Measurements from ENCODE around the gene ACO2. TPM values are rescaled to one million over a fixed set of nuclear protein-coding genes. Genes with fewer than 3 reads are reported as not detected.

ACO2 gene
- total and polyA plus RNA-seq, 2 of the 13 experiments (the other 11 are each of a cell fraction or from before 2014, with no cell fraction given), result 19.2 to 45.6 TPM

DNA sequence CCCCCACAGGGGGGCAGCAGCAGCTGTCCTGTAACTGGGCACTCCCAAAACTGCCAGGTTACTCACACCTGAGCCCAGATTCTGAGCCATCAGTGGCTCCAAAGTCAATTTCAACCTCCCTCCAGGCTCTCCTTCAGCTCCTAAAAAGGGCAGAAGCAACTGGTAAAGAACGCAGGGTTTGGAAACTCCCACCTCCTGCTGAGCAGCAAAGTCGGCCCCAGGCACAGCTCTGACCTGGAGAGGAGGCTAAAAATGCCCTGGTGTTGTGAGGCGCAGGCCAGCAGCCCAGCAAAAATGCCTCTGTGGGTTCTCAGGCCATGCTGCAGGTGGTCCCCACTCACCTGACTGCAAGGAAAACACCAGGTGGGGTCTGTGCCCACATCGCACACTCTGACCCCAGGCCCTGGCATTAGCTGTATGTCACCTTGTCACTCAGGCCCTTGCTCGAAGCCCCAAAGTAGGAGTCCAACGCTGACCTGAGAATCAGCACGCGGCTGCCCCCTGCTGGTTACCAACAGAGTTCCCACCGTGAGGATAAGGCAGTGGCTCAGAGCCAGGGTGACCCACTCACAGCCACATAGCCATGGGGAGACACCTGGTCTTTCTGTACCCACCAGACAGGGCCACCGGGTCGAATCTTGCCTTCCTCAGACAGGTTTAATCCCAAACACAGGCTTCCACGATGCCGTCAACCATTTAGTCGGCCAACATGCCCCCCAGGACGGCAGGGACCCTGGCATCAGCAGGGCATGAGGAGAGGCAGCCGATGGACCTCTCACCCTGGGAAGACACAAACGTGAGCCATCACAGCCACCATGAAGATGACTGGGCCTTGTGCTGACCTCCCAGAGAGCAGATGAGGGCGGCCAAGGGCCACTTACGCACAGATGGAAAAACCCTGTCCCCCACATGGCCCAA is 64.2 kb downstream of the ACO2 start (continued):
- TF ChIP-seq ZNF430 (CRISPR knock-in tag; IDR thresholded peaks at IDR 0.05) (no peak), ASH2L (IDR thresholded peaks at IDR 0.05; ENCODE audit: insufficient read length, low read depth, low read length) (no peak), SRSF1 (optimal IDR thresholded peaks at IDR 0.05; ENCODE audit: low read depth, low read length) (no peak), SMYD3 (CRISPR knock-in tag; IDR thresholded peaks at IDR 0.05) (no peak), JUND (CRISPR knock-in tag; IDR thresholded peaks at IDR 0.05) (no peak), AGO2 (optimal IDR thresholded peaks at IDR 0.05; ENCODE audit: low read depth, low read length) (peak; percentile 81)
- TF ChIP-seq, protein P1, sequence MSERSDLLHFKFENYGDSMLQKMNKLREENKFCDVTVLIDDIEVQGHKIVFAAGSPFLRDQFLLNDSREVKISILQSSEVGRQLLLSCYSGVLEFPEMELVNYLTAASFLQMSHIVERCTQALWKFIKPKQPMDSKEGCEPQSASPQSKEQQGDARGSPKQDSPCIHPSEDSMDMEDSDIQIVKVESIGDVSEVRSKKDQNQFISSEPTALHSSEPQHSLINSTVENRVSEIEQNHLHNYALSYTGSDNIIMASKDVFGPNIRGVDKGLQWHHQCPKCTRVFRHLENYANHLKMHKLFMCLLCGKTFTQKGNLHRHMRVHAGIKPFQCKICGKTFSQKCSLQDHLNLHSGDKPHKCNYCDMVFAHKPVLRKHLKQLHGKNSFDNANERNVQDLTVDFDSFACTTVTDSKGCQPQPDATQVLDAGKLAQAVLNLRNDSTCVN (CRISPR knock-in tag; IDR thresholded peaks at IDR 0.05; ENCODE audit: borderline replicate concordance), result no peak
- TF ChIP-seq, protein P2, sequence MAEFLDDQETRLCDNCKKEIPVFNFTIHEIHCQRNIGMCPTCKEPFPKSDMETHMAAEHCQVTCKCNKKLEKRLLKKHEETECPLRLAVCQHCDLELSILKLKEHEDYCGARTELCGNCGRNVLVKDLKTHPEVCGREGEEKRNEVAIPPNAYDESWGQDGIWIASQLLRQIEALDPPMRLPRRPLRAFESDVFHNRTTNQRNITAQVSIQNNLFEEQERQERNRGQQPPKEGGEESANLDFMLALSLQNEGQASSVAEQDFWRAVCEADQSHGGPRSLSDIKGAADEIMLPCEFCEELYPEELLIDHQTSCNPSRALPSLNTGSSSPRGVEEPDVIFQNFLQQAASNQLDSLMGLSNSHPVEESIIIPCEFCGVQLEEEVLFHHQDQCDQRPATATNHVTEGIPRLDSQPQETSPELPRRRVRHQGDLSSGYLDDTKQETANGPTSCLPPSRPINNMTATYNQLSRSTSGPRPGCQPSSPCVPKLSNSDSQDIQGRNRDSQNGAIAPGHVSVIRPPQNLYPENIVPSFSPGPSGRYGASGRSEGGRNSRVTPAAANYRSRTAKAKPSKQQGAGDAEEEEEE (CRISPR knock-in tag; IDR thresholded peaks at IDR 0.05; ENCODE audit: borderline replicate concordance), result no peak
- TF ChIP-seq, protein P3, sequence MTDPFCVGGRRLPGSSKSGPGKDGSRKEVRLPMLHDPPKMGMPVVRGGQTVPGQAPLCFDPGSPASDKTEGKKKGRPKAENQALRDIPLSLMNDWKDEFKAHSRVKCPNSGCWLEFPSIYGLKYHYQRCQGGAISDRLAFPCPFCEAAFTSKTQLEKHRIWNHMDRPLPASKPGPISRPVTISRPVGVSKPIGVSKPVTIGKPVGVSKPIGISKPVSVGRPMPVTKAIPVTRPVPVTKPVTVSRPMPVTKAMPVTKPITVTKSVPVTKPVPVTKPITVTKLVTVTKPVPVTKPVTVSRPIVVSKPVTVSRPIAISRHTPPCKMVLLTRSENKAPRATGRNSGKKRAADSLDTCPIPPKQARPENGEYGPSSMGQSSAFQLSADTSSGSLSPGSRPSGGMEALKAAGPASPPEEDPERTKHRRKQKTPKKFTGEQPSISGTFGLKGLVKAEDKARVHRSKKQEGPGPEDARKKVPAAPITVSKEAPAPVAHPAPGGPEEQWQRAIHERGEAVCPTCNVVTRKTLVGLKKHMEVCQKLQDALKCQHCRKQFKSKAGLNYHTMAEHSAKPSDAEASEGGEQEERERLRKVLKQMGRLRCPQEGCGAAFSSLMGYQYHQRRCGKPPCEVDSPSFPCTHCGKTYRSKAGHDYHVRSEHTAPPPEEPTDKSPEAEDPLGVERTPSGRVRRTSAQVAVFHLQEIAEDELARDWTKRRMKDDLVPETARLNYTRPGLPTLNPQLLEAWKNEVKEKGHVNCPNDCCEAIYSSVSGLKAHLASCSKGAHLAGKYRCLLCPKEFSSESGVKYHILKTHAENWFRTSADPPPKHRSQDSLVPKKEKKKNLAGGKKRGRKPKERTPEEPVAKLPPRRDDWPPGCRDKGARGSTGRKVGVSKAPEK (CRISPR knock-in tag; IDR thresholded peaks at IDR 0.05; ENCODE audit: borderline replicate concordance), result no peak
- TF ChIP-seq, protein P4, sequence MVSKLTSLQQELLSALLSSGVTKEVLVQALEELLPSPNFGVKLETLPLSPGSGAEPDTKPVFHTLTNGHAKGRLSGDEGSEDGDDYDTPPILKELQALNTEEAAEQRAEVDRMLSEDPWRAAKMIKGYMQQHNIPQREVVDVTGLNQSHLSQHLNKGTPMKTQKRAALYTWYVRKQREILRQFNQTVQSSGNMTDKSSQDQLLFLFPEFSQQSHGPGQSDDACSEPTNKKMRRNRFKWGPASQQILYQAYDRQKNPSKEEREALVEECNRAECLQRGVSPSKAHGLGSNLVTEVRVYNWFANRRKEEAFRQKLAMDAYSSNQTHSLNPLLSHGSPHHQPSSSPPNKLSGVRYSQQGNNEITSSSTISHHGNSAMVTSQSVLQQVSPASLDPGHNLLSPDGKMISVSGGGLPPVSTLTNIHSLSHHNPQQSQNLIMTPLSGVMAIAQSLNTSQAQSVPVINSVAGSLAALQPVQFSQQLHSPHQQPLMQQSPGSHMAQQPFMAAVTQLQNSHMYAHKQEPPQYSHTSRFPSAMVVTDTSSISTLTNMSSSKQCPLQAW (CRISPR knock-in tag; IDR thresholded peaks at IDR 0.05), result peak; percentile 68; the same call in 1 of the 2 replicates
- TF ChIP-seq, protein P5, sequence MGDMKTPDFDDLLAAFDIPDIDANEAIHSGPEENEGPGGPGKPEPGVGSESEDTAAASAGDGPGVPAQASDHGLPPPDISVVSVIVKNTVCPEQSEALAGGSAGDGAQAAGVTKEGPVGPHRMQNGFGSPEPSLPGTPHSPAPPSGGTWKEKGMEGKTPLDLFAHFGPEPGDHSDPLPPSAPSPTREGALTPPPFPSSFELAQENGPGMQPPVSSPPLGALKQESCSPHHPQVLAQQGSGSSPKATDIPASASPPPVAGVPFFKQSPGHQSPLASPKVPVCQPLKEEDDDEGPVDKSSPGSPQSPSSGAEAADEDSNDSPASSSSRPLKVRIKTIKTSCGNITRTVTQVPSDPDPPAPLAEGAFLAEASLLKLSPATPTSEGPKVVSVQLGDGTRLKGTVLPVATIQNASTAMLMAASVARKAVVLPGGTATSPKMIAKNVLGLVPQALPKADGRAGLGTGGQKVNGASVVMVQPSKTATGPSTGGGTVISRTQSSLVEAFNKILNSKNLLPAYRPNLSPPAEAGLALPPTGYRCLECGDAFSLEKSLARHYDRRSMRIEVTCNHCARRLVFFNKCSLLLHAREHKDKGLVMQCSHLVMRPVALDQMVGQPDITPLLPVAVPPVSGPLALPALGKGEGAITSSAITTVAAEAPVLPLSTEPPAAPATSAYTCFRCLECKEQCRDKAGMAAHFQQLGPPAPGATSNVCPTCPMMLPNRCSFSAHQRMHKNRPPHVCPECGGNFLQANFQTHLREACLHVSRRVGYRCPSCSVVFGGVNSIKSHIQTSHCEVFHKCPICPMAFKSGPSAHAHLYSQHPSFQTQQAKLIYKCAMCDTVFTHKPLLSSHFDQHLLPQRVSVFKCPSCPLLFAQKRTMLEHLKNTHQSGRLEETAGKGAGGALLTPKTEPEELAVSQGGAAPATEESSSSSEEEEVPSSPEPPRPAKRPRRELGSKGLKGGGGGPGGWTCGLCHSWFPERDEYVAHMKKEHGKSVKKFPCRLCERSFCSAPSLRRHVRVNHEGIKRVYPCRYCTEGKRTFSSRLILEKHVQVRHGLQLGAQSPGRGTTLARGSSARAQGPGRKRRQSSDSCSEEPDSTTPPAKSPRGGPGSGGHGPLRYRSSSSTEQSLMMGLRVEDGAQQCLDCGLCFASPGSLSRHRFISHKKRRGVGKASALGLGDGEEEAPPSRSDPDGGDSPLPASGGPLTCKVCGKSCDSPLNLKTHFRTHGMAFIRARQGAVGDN (CRISPR knock-in tag; IDR thresholded peaks at IDR 0.05), result peak; percentile 51

Data from HepG2 (cell line).